Endothelial cell of umbilical vein (primary cell): ENCODE data around the gene CCNE1.
"Not testable (repeated sequence)": the region's sequence is repeated elsewhere in the genome, so short reads cannot be mapped to it uniquely, and the experiment has no call there.

Source experiments
- CTCF ChIP-seq, 2 donors: IDR thresholded peaks; 1 replicate in 1 of 2; 2 replicates in 1 of 2; pipeline ENCODE4 v1.5.1; 2011; ENCODE audit warnings: low read length in 2 of 2, mild to moderate bottlenecking in 2 of 2, moderate library complexity in 2 of 2, control low read depth in 1 of 2, inconsistent platforms in 1 of 2, low read depth in 1 of 2; ENCODE audit not compliant: insufficient read depth in 1 of 2; ENCODE audit errors: extremely low read depth in 1 of 2
- EZH2 ChIP-seq: IDR thresholded peaks from 2 replicates; pipeline ENCODE4 v1.6.1; 2012; ENCODE audit warnings: borderline replicate concordance, low read depth, mild to moderate bottlenecking, moderate library complexity, low read length, inconsistent platforms; ENCODE audit not compliant: severe bottlenecking
- MYC ChIP-seq: IDR thresholded peaks from one replicate; pipeline ENCODE4 v1.6.1; 2011; ENCODE audit warnings: mild to moderate bottlenecking, low read depth, low read length
- POLR2A ChIP-seq: IDR thresholded peaks from 2 replicates; pipeline ENCODE4 v1.6.1; 2012; ENCODE audit warnings: low read depth, mild to moderate bottlenecking, control low read depth, low read length
- POLR2AphosphoS5 ChIP-seq: IDR thresholded peaks from 2 replicates; pipeline ENCODE4 v1.6.1; 2012; ENCODE audit warnings: low read depth, mild to moderate bottlenecking, control low read depth, low read length, moderate library complexity; ENCODE audit not compliant: insufficient read depth
- TF ChIP-seq, protein P1 (sequence below): IDR thresholded peaks from 2 replicates; pipeline ENCODE4 v1.6.1; 2011; ENCODE audit not compliant: insufficient read depth, insufficient read length

DNA sequence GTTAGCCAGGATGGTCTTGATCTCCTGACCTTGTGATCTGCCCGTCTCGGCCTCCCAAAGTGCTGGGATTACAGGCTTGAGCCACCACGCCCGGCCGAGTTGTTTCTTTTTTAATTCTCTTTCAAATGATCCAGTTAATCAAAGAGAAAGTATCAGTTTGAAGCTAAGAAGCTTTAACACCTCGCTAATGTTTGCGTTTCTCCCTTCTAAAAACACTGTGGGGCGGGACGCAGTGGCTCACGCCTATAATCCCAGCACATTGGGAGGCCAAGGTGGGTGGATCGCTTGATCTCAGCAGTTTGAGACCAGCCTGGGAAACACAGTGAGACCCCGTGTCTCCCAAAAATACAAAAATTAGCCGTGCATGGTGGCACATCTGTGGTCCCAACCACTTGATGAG lies 7.8 kb upstream of the CCNE1 start:
- not testable (repeated sequence) for TF ChIP-seq CTCF (IDR thresholded peaks at IDR 0.05; ENCODE audit: extremely low read depth in 1 of 2, insufficient read depth in 1 of 2, low read depth in 1 of 2, low read length in 2 of 2); POLR2AphosphoS5; EZH2; POLR2A; MYC
- TF ChIP-seq, protein P1, sequence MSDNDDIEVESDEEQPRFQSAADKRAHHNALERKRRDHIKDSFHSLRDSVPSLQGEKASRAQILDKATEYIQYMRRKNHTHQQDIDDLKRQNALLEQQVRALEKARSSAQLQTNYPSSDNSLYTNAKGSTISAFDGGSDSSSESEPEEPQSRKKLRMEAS = not testable (repeated sequence)
